ENCODE results near the gene NCF2.

The NCF2 gene

GRCh38 chr1:183633676-183634343, 43.6 kb upstream of the NCF2 start:
- Histone ChIP-seq H3K79me2 (ENCODE audit: low read length) (peaks cover 68% of the 10 kb centered on the region), H3K4me2 (ENCODE audit: low read length) (peak overlapping the region; percentile 86), H3K9me3 (ENCODE audit: insufficient read depth, low read length) (no peaks in the 10 kb centered on the region), H3K4me3 (ENCODE audit: low read length) (peak overlapping the region; percentile 87), H4K20me1 (ENCODE audit: insufficient read depth, low read length) (peaks cover 45% of the 10 kb centered on the region), H3K27ac (ENCODE audit: low read length) (peak overlapping the region; percentile 94), H3K9ac (ENCODE audit: low read length) (peak overlapping the region; percentile 98), H3K27me3 (ENCODE audit: low read depth, low read length) (no peaks in the 10 kb centered on the region; the same call in 1 of the 2 replicates), H3K36me3 (replicated peaks; ENCODE audit: low read depth, low read length) (peaks cover 46% of the 10 kb centered on the region), H2AFZ (ENCODE audit: low read depth, low read length) (no peak overlapping the region), H3K4me1 (ENCODE audit: low read length) (peaks cover 36% of the 10 kb centered on the region)
- TF ChIP-seq CTCF (IDR thresholded peaks at IDR 0.05; ENCODE audit: low read depth, low read length), result peak; percentile 48
- TF ChIP-seq EZH2phosphoT487 (IDR thresholded peaks at IDR 0.05; ENCODE audit: low read depth), result no peak

- peaks cover 76% of the 10 kb centered on the region for H3K79me2 ChIP-seq (ENCODE audit: low read length)
- no peak overlapping the region for H2AFZ ChIP-seq (ENCODE audit: low read depth, low read length)
- H4K20me1 ChIP-seq (ENCODE audit: insufficient read depth, low read length), result peaks cover 53% of the 10 kb centered on the region
- H3K4me1 ChIP-seq (ENCODE audit: low read length), result peaks cover 36% of the 10 kb centered on the region
- H3K36me3 ChIP-seq (replicated peaks; ENCODE audit: low read depth, low read length), result peaks cover 52% of the 10 kb centered on the region
- peak overlapping the region; percentile 98 for H3K9ac ChIP-seq (ENCODE audit: low read length)
- peak overlapping the region; percentile 94 for H3K27ac ChIP-seq (ENCODE audit: low read length)
- no peaks in the 10 kb centered on the region for H3K9me3 ChIP-seq (ENCODE audit: insufficient read depth, low read length)
- no peaks in the 10 kb centered on the region; the same call in 1 of the 2 replicates for H3K27me3 ChIP-seq (ENCODE audit: low read depth, low read length)
- TF ChIP-seq CTCF (IDR thresholded peaks at IDR 0.05; ENCODE audit: low read depth, low read length) (no peak), EZH2phosphoT487 (IDR thresholded peaks at IDR 0.05; ENCODE audit: low read depth) (no peak)
- peak overlapping the region; percentile 87 for H3K4me3 ChIP-seq (ENCODE audit: low read length)
- H3K4me2 ChIP-seq (ENCODE audit: low read length), result peak overlapping the region; percentile 86
Observed at GRCh38 chr1:183632964-183633363, 42.7 kb upstream of the NCF2 start.

GRCh38 chr1:183632114-183632513, 41.9 kb upstream of the NCF2 start:
- peak overlapping the region; percentile 87 for H3K4me3 ChIP-seq (ENCODE audit: low read length)
- no peak overlapping the region for H2AFZ ChIP-seq (ENCODE audit: low read depth, low read length)
- H3K27ac ChIP-seq (ENCODE audit: low read length), result 0 out of 2 replicates have a peak overlapping the region, but pooled peaks have one; percentile 2
- H3K4me1 ChIP-seq (ENCODE audit: low read length), result peaks cover 34% of the 10 kb centered on the region
- H3K9me3 ChIP-seq (ENCODE audit: insufficient read depth, low read length), result no peaks in the 10 kb centered on the region
- peak overlapping the region; percentile 98 for H3K9ac ChIP-seq (ENCODE audit: low read length)
- peaks cover 58% of the 10 kb centered on the region for H3K36me3 ChIP-seq (replicated peaks; ENCODE audit: low read depth, low read length)
- TF ChIP-seq CTCF (IDR thresholded peaks at IDR 0.05; ENCODE audit: low read depth, low read length) (no peak), EZH2phosphoT487 (IDR thresholded peaks at IDR 0.05; ENCODE audit: low read depth) (no peak)
- peaks cover 81% of the 10 kb centered on the region for H3K79me2 ChIP-seq (ENCODE audit: low read length)
- H3K4me2 ChIP-seq (ENCODE audit: low read length), result peak overlapping the region; percentile 86
- no peaks in the 10 kb centered on the region; the same call in 1 of the 2 replicates for H3K27me3 ChIP-seq (ENCODE audit: low read depth, low read length)
- peaks cover 53% of the 10 kb centered on the region for H4K20me1 ChIP-seq (ENCODE audit: insufficient read depth, low read length)

- H3K4me2 ChIP-seq (ENCODE audit: low read length), result peak overlapping the region; percentile 14; the same call in 1 of the 2 replicates
- no peak overlapping the region for H3K4me3 ChIP-seq (ENCODE audit: low read length)
- H3K9me3 ChIP-seq (ENCODE audit: insufficient read depth, low read length), result no peaks in the 10 kb centered on the region
- no peak for TF ChIP-seq CTCF (IDR thresholded peaks at IDR 0.05; ENCODE audit: low read depth, low read length)
- TF ChIP-seq EZH2phosphoT487 (IDR thresholded peaks at IDR 0.05; ENCODE audit: low read depth), result no peak
- 0 out of 2 replicates have a peak overlapping the region, but pooled peaks have one; percentile 2 for H3K27ac ChIP-seq (ENCODE audit: low read length)
- no peak overlapping the region for H2AFZ ChIP-seq (ENCODE audit: low read depth, low read length)
- peaks cover 65% of the 10 kb centered on the region for H3K36me3 ChIP-seq (replicated peaks; ENCODE audit: low read depth, low read length)
- H3K9ac ChIP-seq (ENCODE audit: low read length), result 0 out of 2 replicates have a peak overlapping the region, but pooled peaks have one; percentile 2
- peaks cover 25% of the 10 kb centered on the region for H3K4me1 ChIP-seq (ENCODE audit: low read length)
- peaks cover 91% of the 10 kb centered on the region for H3K79me2 ChIP-seq (ENCODE audit: low read length)
- peaks cover 57% of the 10 kb centered on the region for H4K20me1 ChIP-seq (ENCODE audit: insufficient read depth, low read length)
- no peaks in the 10 kb centered on the region for H3K27me3 ChIP-seq (ENCODE audit: low read depth, low read length)
Observed at GRCh38 chr1:183630748-183631147, 40.5 kb upstream of the NCF2 start.

Data from OCI-LY3 (cell line).